Panc1 (cell line): Measurements from ENCODE around the gene TUFM. TPM values are rescaled to one million over a fixed set of nuclear protein-coding genes. Genes with fewer than 3 reads are reported as not detected.

Experiments used
- ATAC-seq: fragments of 200-7000 bp; cut with Tn5 transposase; 2 replicates; pipeline ENCODE4 v1.9.1; 2020; ENCODE audit warnings: mild to moderate bottlenecking, moderate library complexity
- BruUV-seq: library from RNA; stranded (reverse); fragments of 400-500 nt; replicated peaks from 2 replicates; lab custom pipeline; 2021; lab: Mats Ljungman, UMichigan
- CTCF ChIA-PET: fragments of 300-600 bp; sonication (Branson Sonifier 250); formaldehyde crosslinking; loops from one replicate; lab custom pipeline; 2022; ENCODE audit warnings: antibody characterized with exemption; lab: Charles Lee
- POLR2A ChIA-PET: fragments of 300-600 bp; sonication (Branson Sonifier 250); formaldehyde crosslinking; loops from one replicate; lab custom pipeline; 2022; ENCODE audit warnings: antibody characterized with exemption; lab: Charles Lee
- DNase-seq: peaks from one replicate; pipeline ENCODE4 v3.0.0-alpha.2; 2010; ENCODE audit warnings: low read depth, low spot score
- H3K27ac ChIP-seq: 2 replicates; pipeline ENCODE4 v1.5.1; 2011; ENCODE audit warnings: mild to moderate bottlenecking, low read length, inconsistent platforms
- H3K27me3 ChIP-seq: fragments of 200-500 bp; sonication (Bioruptor generic); 2 replicates; pipeline ENCODE4 v1.6.0; 2014; ENCODE audit warnings: low read length, inconsistent platforms; ENCODE audit not compliant: control insufficient read depth, insufficient read depth
- H3K36me3 ChIP-seq: fragments of 200-500 bp; sonication (Bioruptor generic); 2 replicates; pipeline ENCODE4 v1.5.1; 2014; ENCODE audit warnings: inconsistent platforms, mild to moderate bottlenecking, low read length, moderate library complexity; ENCODE audit not compliant: control insufficient read depth, insufficient read depth
- H3K4me1 ChIP-seq: 2 replicates; pipeline ENCODE4 v1.5.1; 2011; ENCODE audit warnings: inconsistent platforms, mild to moderate bottlenecking, low read length, moderate library complexity; ENCODE audit not compliant: control insufficient read depth, insufficient read depth
- H3K4me3 ChIP-seq, 2 experiments: 2 replicates each; pipeline ENCODE4 v1.5.1; 2011 to 2012; ENCODE audit warnings: low read depth in 2 of 2, low read length in 2 of 2, mild to moderate bottlenecking in 2 of 2, inconsistent platforms in 1 of 2, moderate library complexity in 1 of 2
- H3K9me3 ChIP-seq: fragments of 200-500 bp; sonication (Bioruptor generic); 2 replicates; pipeline ENCODE4 v1.5.1; 2014; ENCODE audit warnings: low read depth, mild to moderate bottlenecking, inconsistent platforms, low read length, moderate library complexity; ENCODE audit not compliant: control insufficient read depth, insufficient read depth
- POLR2AphosphoS5 ChIP-seq: IDR thresholded peaks from 2 replicates; pipeline ENCODE4 v1.6.1; 2012; ENCODE audit warnings: mild to moderate bottlenecking, low read depth, low read length, moderate library complexity
- SIN3A ChIP-seq: IDR thresholded peaks from 2 replicates; pipeline ENCODE4 v1.6.1; 2012; ENCODE audit warnings: low read depth, mild to moderate bottlenecking, low read length, moderate library complexity, borderline replicate concordance; ENCODE audit not compliant: insufficient read depth
- TCF7L2 ChIP-seq: IDR thresholded peaks from 2 replicates; pipeline ENCODE4 v1.6.1; 2011; ENCODE audit warnings: mild to moderate bottlenecking, low read depth, low read length, inconsistent platforms
- in situ Hi-C: cut with HindIII; loops from 2 replicates; pipeline ENCODE4 v1.10.0; 2016; ENCODE audit warnings: low sequenced_read_pairs, low pct_unique_long_range_greater_than_20kb
- intact Hi-C: fragments of 100-400 bp; cut with micrococcal nuclease; formaldehyde crosslinking; loops from one replicate; pipeline ENCODE4 v1.10.0; 2022; ENCODE audit not compliant: unreplicated experiment
- total RNA-seq: library from RNA; stranded (reverse); gene quantifications from one replicate; pipeline ENCODE4 v1.2.1, GENCODE V29; 2021; ENCODE audit not compliant: unreplicated experiment
- TF ChIP-seq, protein P1 (sequence below): fragments of 450-650 bp; IDR thresholded peaks from 2 replicates; pipeline ENCODE4 v1.5.1; 2017; ENCODE audit warnings: mild to moderate bottlenecking
- TF ChIP-seq, protein P2 (sequence below), 2 experiments: IDR thresholded peaks; 2 replicates each; pipeline ENCODE4 v1.6.1; 2011 to 2012; ENCODE audit warnings: low read depth in 2 of 2, control low read depth in 1 of 2, low read length in 1 of 2, mild to moderate bottlenecking in 1 of 2, moderate library complexity in 1 of 2; ENCODE audit not compliant: insufficient read depth in 1 of 2

Gene TUFM
- total RNA-seq, 1 experiment from 2014 or later = 231 TPM

DNA sequence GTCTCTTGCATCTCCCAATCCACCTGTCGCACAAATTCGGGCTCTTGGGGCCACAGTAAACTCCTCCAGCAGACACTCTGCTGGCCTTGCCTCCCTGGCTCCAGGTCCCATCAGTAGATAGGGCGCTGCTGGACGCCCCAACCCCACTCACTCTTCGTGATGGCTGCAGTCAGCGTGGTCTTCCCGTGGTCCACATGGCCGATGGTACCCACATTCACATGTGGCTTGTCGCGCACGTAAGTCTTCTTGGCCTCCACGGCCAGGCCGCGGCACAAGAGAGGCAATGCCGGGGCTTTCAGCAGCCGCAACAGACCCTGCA, 428 bp downstream of the TUFM start:
- POLR2A ChIA-PET = interaction anchor here (0.5 kb wide), 1 partner anchor 73 kb away, joined by 3 read pairs; no protein-coding TSS in a partner anchor
- Histone ChIP-seq H3K9me3 (no peaks in the 10 kb centered on the region), H3K27ac (peak overlapping the region; percentile 87), H3K36me3 (peaks cover 3% of the 10 kb centered on the region), H3K4me1 (peaks cover 6% of the 10 kb centered on the region; the same call in 1 of the 2 replicates), H3K27me3 (no peaks in the 10 kb centered on the region), H3K4me3 (peak overlapping the region; percentile 94 to 97)
- in situ Hi-C loops (no loop called here), intact Hi-C loops (loop anchor here (10.0 kb wide), 1 partner anchor 99 kb away; no protein-coding TSS in a partner anchor)
- BruUV-seq = no TSS peak
- CTCF ChIA-PET = interaction anchor here (0.7 to 1.1 kb wide), 2 partner anchors 46 to 100 kb away, joined by 3 read pairs; no protein-coding TSS in a partner anchor
- peak; percentile 1; the same call in 1 of the 2 replicates for ATAC-seq
- DNase-seq = no peak
- TF ChIP-seq, protein P1, sequence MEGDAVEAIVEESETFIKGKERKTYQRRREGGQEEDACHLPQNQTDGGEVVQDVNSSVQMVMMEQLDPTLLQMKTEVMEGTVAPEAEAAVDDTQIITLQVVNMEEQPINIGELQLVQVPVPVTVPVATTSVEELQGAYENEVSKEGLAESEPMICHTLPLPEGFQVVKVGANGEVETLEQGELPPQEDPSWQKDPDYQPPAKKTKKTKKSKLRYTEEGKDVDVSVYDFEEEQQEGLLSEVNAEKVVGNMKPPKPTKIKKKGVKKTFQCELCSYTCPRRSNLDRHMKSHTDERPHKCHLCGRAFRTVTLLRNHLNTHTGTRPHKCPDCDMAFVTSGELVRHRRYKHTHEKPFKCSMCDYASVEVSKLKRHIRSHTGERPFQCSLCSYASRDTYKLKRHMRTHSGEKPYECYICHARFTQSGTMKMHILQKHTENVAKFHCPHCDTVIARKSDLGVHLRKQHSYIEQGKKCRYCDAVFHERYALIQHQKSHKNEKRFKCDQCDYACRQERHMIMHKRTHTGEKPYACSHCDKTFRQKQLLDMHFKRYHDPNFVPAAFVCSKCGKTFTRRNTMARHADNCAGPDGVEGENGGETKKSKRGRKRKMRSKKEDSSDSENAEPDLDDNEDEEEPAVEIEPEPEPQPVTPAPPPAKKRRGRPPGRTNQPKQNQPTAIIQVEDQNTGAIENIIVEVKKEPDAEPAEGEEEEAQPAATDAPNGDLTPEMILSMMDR = no peak
- TF ChIP-seq, protein P2, sequence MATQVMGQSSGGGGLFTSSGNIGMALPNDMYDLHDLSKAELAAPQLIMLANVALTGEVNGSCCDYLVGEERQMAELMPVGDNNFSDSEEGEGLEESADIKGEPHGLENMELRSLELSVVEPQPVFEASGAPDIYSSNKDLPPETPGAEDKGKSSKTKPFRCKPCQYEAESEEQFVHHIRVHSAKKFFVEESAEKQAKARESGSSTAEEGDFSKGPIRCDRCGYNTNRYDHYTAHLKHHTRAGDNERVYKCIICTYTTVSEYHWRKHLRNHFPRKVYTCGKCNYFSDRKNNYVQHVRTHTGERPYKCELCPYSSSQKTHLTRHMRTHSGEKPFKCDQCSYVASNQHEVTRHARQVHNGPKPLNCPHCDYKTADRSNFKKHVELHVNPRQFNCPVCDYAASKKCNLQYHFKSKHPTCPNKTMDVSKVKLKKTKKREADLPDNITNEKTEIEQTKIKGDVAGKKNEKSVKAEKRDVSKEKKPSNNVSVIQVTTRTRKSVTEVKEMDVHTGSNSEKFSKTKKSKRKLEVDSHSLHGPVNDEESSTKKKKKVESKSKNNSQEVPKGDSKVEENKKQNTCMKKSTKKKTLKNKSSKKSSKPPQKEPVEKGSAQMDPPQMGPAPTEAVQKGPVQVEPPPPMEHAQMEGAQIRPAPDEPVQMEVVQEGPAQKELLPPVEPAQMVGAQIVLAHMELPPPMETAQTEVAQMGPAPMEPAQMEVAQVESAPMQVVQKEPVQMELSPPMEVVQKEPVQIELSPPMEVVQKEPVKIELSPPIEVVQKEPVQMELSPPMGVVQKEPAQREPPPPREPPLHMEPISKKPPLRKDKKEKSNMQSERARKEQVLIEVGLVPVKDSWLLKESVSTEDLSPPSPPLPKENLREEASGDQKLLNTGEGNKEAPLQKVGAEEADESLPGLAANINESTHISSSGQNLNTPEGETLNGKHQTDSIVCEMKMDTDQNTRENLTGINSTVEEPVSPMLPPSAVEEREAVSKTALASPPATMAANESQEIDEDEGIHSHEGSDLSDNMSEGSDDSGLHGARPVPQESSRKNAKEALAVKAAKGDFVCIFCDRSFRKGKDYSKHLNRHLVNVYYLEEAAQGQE (IDR thresholded peaks at IDR 0.05; ENCODE audit: insufficient read depth in 1 of 2, low read depth in 2 of 2, low read length in 1 of 2) = no peak

DNA sequence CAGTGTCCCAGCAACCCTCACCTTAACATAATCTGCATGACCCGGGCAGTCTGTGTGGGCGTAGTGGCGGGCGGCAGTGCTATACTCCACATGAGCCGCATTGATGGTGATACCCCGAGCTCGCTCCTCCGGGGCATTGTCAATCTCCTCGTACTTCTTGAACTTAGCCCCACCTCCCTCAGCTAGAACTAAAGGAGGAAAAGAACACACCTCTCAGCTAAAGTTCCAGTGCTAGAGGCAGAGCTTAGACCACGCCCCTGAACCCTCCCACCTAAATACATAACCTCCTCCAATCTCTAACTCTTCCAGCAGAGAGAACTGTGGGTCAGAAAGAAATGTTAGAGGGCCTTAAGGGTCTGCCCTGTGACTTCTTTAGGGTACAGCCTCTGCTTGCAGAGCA, 855 bp downstream of the TUFM start:
- no peak for TF ChIP-seq TCF7L2
- no peak for TF ChIP-seq POLR2AphosphoS5
- TF ChIP-seq, protein P2 (IDR thresholded peaks at IDR 0.05; ENCODE audit: insufficient read depth in 1 of 2, low read depth in 2 of 2, low read length in 1 of 2) = no peak
- no peak for TF ChIP-seq SIN3A
- TF ChIP-seq, protein P1 = no peak

More for the DNA sequence above, 855 bp downstream of the TUFM start:
- ChIA-PET POLR2A (interaction anchor here (0.5 to 0.6 kb wide), 2 partner anchors 18 to 73 kb away, joined by 3 to 7 read pairs; no protein-coding TSS in a partner anchor), CTCF (interaction anchor here (1.1 kb wide), 1 partner anchor 100 kb away, joined by 3 read pairs; no protein-coding TSS in a partner anchor)
- Histone ChIP-seq H3K9me3 (no peaks in the 10 kb centered on the region), H3K36me3 (peaks cover 3% of the 10 kb centered on the region), H3K27ac (peak overlapping the region; percentile 87), H3K27me3 (no peaks in the 10 kb centered on the region), H3K4me3 (peak overlapping the region; percentile 94 to 97), H3K4me1 (peaks cover 6% of the 10 kb centered on the region; the same call in 1 of the 2 replicates)
- DNase-seq (no peak), ATAC-seq (0 out of 2 replicates have a peak, but pooled peaks have one; percentile 19)
- in situ Hi-C loops = no loop called here
- intact Hi-C loops = loop anchor here (10.0 kb wide), 1 partner anchor 100 kb away; no protein-coding TSS in a partner anchor
- BruUV-seq = no TSS peak
